IMR-90 (cell line): ENCODE data around the gene ITGA1. TPM values are rescaled to one million over a fixed set of nuclear protein-coding genes. Genes with fewer than 3 reads are reported as not detected.

Experiments used
- ATAC-seq: fragments of 200-7000 bp; cut with Tn5 transposase; 2 replicates; pipeline ENCODE4 v1.9.1; 2020; ENCODE audit warnings: low read depth, mild to moderate bottlenecking, moderate library complexity
- BruUV-seq: library from RNA; stranded (reverse); fragments of 400-500 nt; replicated peaks from 2 replicates; lab custom pipeline; 2021; lab: Mats Ljungman, UMichigan
- CTCF ChIA-PET: fragments of 300-600 bp; formaldehyde crosslinking; extraction: SDS; loops from one replicate; lab custom pipeline; 2021; ENCODE audit warnings: antibody characterized with exemption; lab: Yijun Ruan, JAX
- POLR2A ChIA-PET: fragments of 300-600 bp; sonication (Branson Sonifier 250); formaldehyde crosslinking; loops from one replicate; lab custom pipeline; 2022; ENCODE audit warnings: antibody characterized with exemption; ENCODE audit not compliant: unreplicated experiment; lab: Charles Lee
- DNase-seq: peaks from one replicate; pipeline ENCODE4 v3.0.0; 2013
- H2AFZ ChIP-seq: replicated peaks from 2 replicates; pipeline ENCODE3; 2013; ENCODE audit warnings: low read length, mild to moderate bottlenecking; ENCODE audit not compliant: poor library complexity
- H2AK5ac ChIP-seq: 2 replicates; pipeline ENCODE4 v1.6.1; 2013; ENCODE audit warnings: low read depth, low read length, inconsistent platforms
- H2AK9ac ChIP-seq: replicated peaks from 2 replicates; pipeline ENCODE3; 2013; ENCODE audit warnings: mild to moderate bottlenecking, low read depth, low read length, moderate library complexity; ENCODE audit not compliant: poor library complexity
- H2BK120ac ChIP-seq: 2 replicates; pipeline ENCODE4 v1.6.1; 2013; ENCODE audit warnings: low read depth, low read length, inconsistent platforms
- H2BK15ac ChIP-seq: 3 replicates; pipeline ENCODE4 v1.6.1; 2013; ENCODE audit warnings: low read depth, low read length, inconsistent platforms
- H2BK20ac ChIP-seq: 2 replicates; pipeline ENCODE4 v1.6.1; 2013; ENCODE audit warnings: low read depth, mild to moderate bottlenecking, inconsistent platforms, low read length, moderate library complexity
- H2BK5ac ChIP-seq: 2 replicates; pipeline ENCODE4 v1.6.1; 2013; ENCODE audit warnings: mild to moderate bottlenecking, low read depth, low read length, inconsistent platforms; ENCODE audit not compliant: poor library complexity, severe bottlenecking
- H3K14ac ChIP-seq: replicated peaks from 2 replicates; pipeline ENCODE4 v1.6.1; 2013; ENCODE audit warnings: low read depth, low read length, inconsistent platforms
- H3K18ac ChIP-seq: 2 replicates; pipeline ENCODE4 v1.6.1; 2013; ENCODE audit warnings: low read depth, low read length, control low read depth
- H3K23ac ChIP-seq: 2 replicates; pipeline ENCODE4 v1.6.1; 2013; ENCODE audit warnings: low read depth, low read length, inconsistent platforms
- H3K27ac ChIP-seq: 2 replicates; pipeline ENCODE4 v1.5.1; 2013; ENCODE audit warnings: mild to moderate bottlenecking, control low read depth, low read length; ENCODE audit not compliant: insufficient read depth
- H3K27me3 ChIP-seq: 2 replicates; pipeline ENCODE4 v1.6.1; 2013; ENCODE audit warnings: low read length; ENCODE audit not compliant: control insufficient read depth, insufficient read depth
- H3K36me3 ChIP-seq: 2 replicates; pipeline ENCODE4 v1.6.1; 2013; ENCODE audit warnings: low read length, mixed read lengths; ENCODE audit not compliant: control insufficient read depth, insufficient read depth
- H3K4ac ChIP-seq: 2 replicates; pipeline ENCODE4 v1.6.1; 2013; ENCODE audit warnings: low read depth, low read length, inconsistent platforms
- H3K4me1 ChIP-seq: 2 replicates; pipeline ENCODE4 v1.6.1; 2013; ENCODE audit warnings: low read length, mixed read lengths; ENCODE audit not compliant: control insufficient read depth, insufficient read depth
- H3K4me2 ChIP-seq: 2 replicates; pipeline ENCODE4 v1.6.1; 2013; ENCODE audit warnings: low read depth, mild to moderate bottlenecking, control low read depth, low read length, moderate library complexity
- H3K4me3 ChIP-seq: 2 replicates; pipeline ENCODE4 v1.5.1; 2013; ENCODE audit warnings: low read depth, mild to moderate bottlenecking, control low read depth, low read length, moderate library complexity; ENCODE audit not compliant: insufficient read depth
- H3K56ac ChIP-seq: 2 replicates; pipeline ENCODE4 v1.6.1; 2013; ENCODE audit warnings: low read length, inconsistent platforms; ENCODE audit not compliant: insufficient read depth; ENCODE audit errors: extremely low read depth
- H3K79me1 ChIP-seq, 2 experiments: 2 replicates each; pipeline ENCODE4 v1.6.1; 2013; ENCODE audit warnings: low read length in 2 of 2, inconsistent platforms in 1 of 2, low read depth in 1 of 2
- H3K9ac ChIP-seq: 2 replicates; pipeline ENCODE4 v1.6.1; 2013; ENCODE audit warnings: low read depth, low read length, control low read depth
- H3K9me1 ChIP-seq: 2 replicates; pipeline ENCODE4 v1.6.1; 2013; ENCODE audit warnings: low read length, inconsistent platforms; ENCODE audit not compliant: insufficient read depth
- H3K9me3 ChIP-seq: 2 replicates; pipeline ENCODE4 v1.6.1; 2013; ENCODE audit warnings: low read length; ENCODE audit not compliant: control insufficient read depth, insufficient read depth
- H4K20me1 ChIP-seq: 2 replicates; pipeline ENCODE4 v1.6.1; 2013; ENCODE audit warnings: low read length, inconsistent platforms; ENCODE audit not compliant: insufficient read depth
- H4K5ac ChIP-seq: 2 replicates; pipeline ENCODE4 v1.6.1; 2013; ENCODE audit warnings: mild to moderate bottlenecking, low read depth, low read length, control low read depth
- H4K8ac ChIP-seq, 2 experiments: 2 replicates each; pipeline ENCODE4 v1.6.1; 2013; ENCODE audit warnings: low read depth in 2 of 2, low read length in 2 of 2, control low read depth in 1 of 2, inconsistent platforms in 1 of 2
- H4K91ac ChIP-seq: 2 replicates; pipeline ENCODE4 v1.6.1; 2013; ENCODE audit warnings: low read depth, low read length, inconsistent platforms; ENCODE audit not compliant: insufficient read depth
- MAZ ChIP-seq: IDR thresholded peaks from 2 replicates; pipeline ENCODE4 v1.6.1; 2012; ENCODE audit warnings: low read depth, mild to moderate bottlenecking, low read length, improper control_type of control experiment, moderate library complexity, borderline replicate concordance
- RFX5 ChIP-seq: IDR thresholded peaks from 2 replicates; pipeline ENCODE4 v1.8.0; 2012; ENCODE audit warnings: low read depth, mild to moderate bottlenecking, low read length, moderate library complexity
- USF2 ChIP-seq: fragments of 150-350 bp; IDR thresholded peaks from 2 replicates; pipeline ENCODE4 v1.6.1; 2017; ENCODE audit warnings: mild to moderate bottlenecking, antibody characterized with exemption, low read length, low read depth
- dilution Hi-C: fragments of 300-500 bp; cut with HindIII; formaldehyde crosslinking; loops from one replicate; pipeline ENCODE4 v1.14.3; 2018; ENCODE audit warnings: low sequenced_read_pairs; ENCODE audit not compliant: unreplicated experiment
- in situ Hi-C: fragments of 300-500 bp; cut with MboI; formaldehyde crosslinking; loops from 3 replicates; pipeline ENCODE4 v1.14.3; 2019; ENCODE audit warnings: low sequenced_read_pairs, inconsistent platforms, mixed read lengths
- intact Hi-C: fragments of 100-400 bp; cut with micrococcal nuclease; formaldehyde crosslinking; loops from 2 replicates; pipeline ENCODE4 v1.10.0; 2022
- polyA plus RNA-seq, 3 experiments: library from polyadenylated mRNA; depleted of rRNA; stranded (reverse); fragments of >200 nt; gene quantifications; 2 replicates each; pipeline ENCODE4 v1.2.3, GENCODE V29; 2012; ENCODE audit warnings: low replicate concordance in 1 of 3
- total RNA-seq: library from RNA; depleted of rRNA; stranded (reverse); fragments of >200 nt; gene quantifications from 2 replicates; pipeline ENCODE4 v1.2.3, GENCODE V29; 2012

The ITGA1 gene
- total and polyA plus RNA-seq, 2 of the 4 experiments (the other 2 are of a cell fraction), result 22.3 to 95.2 TPM

DNA sequence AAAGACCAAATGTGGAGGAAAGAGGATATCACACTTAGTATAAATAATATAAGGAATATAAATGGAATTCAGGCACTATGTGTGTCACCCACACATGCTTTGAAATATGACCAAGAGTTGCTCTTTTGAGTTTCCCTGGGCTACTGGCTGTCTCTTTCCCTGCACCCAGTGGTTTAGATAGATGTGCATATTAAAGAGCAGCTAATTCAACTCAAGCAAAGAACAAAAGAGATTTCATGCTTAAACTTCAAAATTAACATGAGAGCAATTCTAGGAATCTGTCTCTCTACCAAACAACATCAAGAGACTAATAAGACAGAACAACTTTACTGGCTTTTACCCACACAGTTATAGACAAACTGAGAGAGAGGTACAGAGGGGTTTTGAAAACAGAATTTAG lies 38.0 kb upstream of the ITGA1 start:
- in situ Hi-C loops, result no loop called here
- Histone ChIP-seq H2AFZ (no peak overlapping the region), H2AK5ac (no peak overlapping the region), H3K4ac (no peak overlapping the region), H4K91ac (no peak overlapping the region), H2AK9ac (no peak overlapping the region), H3K79me1 (no peaks in the 10 kb centered on the region), H3K27ac (no peak overlapping the region), H3K36me3 (no peaks in the 10 kb centered on the region), H3K27me3 (no peaks in the 10 kb centered on the region), H3K4me1 (peaks cover 13% of the 10 kb centered on the region), H4K8ac (no peak overlapping the region), H3K4me2 (no peak overlapping the region), H4K5ac (no peak overlapping the region), H3K18ac (peak overlapping the region; percentile 74; the same call in 1 of the 2 replicates), H2BK15ac (no peak overlapping the region), H3K9me1 (peaks cover 3% of the 10 kb centered on the region; the same call in 1 of the 2 replicates), H3K23ac (no peak overlapping the region), H3K9ac (no peak overlapping the region), H3K4me3 (no peak overlapping the region), H2BK120ac (no peak overlapping the region), H3K56ac (no peak overlapping the region), H4K20me1 (no peaks in the 10 kb centered on the region), H2BK5ac (no peak overlapping the region), H3K9me3 (no peaks in the 10 kb centered on the region), H3K14ac (no peak overlapping the region), H2BK20ac (no peak overlapping the region)
- no peak for ATAC-seq
- DNase-seq, result no peak
- ChIA-PET CTCF (interaction anchor here (0.6 kb wide), 1 partner anchor 39 kb away, joined by 4 read pairs; no protein-coding TSS in a partner anchor), POLR2A (no interaction called here)
- dilution Hi-C loops, result no loop called here
- no peak for TF ChIP-seq RFX5
- no peak for TF ChIP-seq USF2
- TF ChIP-seq MAZ, result no peak
- intact Hi-C loops, result loop anchor here (5.0 kb wide), 1 partner anchor 38 kb away; the partner anchor contains the start of genes ITGA1 and PELO
- BruUV-seq, result no TSS peak
